ENCODE data around the gene ZNF296. TPM values are rescaled to one million over a fixed set of nuclear protein-coding genes. Genes with fewer than 3 reads are reported as not detected.

Gene ZNF296
- total RNA-seq, 4 donors from 2014 or later, result 2.1 to 5.5 (median 5.4) TPM; not detected in 1

DNA sequence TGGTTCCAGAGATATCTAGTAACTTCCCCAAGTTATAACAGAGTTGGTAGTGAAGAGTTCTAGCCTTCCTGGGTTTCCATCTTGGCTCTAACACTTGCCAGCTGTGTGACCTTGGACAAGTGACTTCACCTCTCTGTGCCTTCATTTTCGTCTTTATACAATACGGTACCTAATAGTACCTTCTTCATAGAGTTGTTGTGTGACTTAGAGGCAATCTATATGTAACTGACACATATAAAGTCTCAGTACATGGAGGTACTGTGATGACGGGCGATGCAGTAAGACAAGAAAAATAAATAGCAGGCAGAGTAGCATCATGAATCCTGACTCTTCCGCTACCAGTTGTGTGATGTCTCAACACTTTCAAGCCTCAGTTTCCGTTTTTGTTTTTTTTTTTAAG lies 45.5 kb downstream of the ZNF296 start:
- Histone ChIP-seq H3K27ac (no peak overlapping the region), H3K27me3 (no peaks in the 10 kb centered on the region), H3K4me3 (no peak overlapping the region), H3K4me1 (no peaks in the 10 kb centered on the region), H3K9me3 (no peaks in the 10 kb centered on the region), H3K36me3 (peaks cover 0 to 90% (median 0%) of the 10 kb centered on the region in 3 donors)
- TF ChIP-seq CTCF (IDR thresholded peaks at IDR 0.05) (no peak), POLR2A (IDR thresholded peaks at IDR 0.05) (no peak)
- DNase-seq, result no peak

- peaks cover 0 to 67% (median 0%) of the 10 kb centered on the region in 3 donors for H3K36me3 ChIP-seq
Observed at GRCh38 chr19:45027371-45027770, 48.9 kb downstream of the ZNF296 start.

DNA sequence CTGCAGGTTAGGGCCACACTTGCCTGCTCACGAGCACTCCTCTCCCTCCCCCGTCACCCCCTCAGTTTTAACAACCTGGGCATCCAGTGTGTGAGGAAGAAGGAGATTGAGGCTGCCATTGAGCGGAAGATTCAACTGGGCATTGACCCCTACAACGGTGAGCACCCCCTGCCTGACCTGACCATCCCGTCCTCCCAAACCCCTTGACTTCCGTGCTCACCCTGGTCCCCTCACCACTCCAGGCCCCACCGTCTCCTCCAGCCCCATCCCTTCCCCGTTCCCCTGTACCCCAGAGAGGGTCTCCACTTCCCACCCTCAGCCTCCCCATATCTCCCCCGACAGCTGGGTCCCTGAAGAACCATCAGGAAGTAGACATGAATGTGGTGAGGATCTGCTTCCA lies 51.0 kb downstream of the ZNF296 start:
- Histone ChIP-seq H3K36me3 (peaks cover 0 to 52% (median 0%) of the 10 kb centered on the region in 3 donors), H3K9me3 (no peaks in the 10 kb centered on the region), H3K27ac (no peak overlapping the region), H3K4me3 (no peak overlapping the region), H3K4me1 (no peaks in the 10 kb centered on the region), H3K27me3 (no peaks in the 10 kb centered on the region)
- DNase-seq, result no peak
- TF ChIP-seq POLR2A (IDR thresholded peaks at IDR 0.05), result no peak
- TF ChIP-seq CTCF (IDR thresholded peaks at IDR 0.05), result no peak

More at GRCh38 chr19:45027371-45027770, 48.9 kb downstream of the ZNF296 start:
- no peak overlapping the region for H3K4me3 ChIP-seq
- TF ChIP-seq CTCF (IDR thresholded peaks at IDR 0.05) (no peak), POLR2A (IDR thresholded peaks at IDR 0.05) (no peak)
- no peak for DNase-seq
- H3K9me3 ChIP-seq, result no peaks in the 10 kb centered on the region
- H3K27me3 ChIP-seq, result no peaks in the 10 kb centered on the region
- H3K27ac ChIP-seq, result no peak overlapping the region
- no peaks in the 10 kb centered on the region for H3K4me1 ChIP-seq

DNA sequence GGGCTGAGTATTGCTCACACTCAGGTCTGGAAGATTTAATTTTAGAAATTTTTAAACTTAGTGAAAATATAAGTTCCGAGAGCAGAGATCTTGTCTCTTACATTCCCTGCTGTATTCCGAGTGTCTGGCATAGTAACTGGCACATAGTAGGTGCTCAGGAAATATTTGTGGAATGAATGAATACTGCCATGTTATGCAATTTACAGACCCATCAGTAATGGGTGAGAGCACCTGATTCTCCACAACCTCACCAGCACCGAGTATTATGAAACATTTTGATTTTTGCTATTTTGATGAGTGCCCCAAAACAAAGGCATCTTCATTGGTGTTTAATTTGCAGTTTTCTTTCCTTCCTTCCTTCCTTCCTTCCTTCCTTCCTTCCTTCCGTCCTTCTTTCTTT lies 53.2 kb downstream of the ZNF296 start:
- Histone ChIP-seq H3K9me3 (no peaks in the 10 kb centered on the region), H3K27me3 (no peaks in the 10 kb centered on the region), H3K36me3 (peaks cover 0 to 44% (median 0%) of the 10 kb centered on the region in 3 donors), H3K4me1 (no peaks in the 10 kb centered on the region), H3K4me3 (no peak overlapping the region), H3K27ac (no peak overlapping the region)
- TF ChIP-seq POLR2A (IDR thresholded peaks at IDR 0.05), result no peak
- DNase-seq, result no peak

DNA sequence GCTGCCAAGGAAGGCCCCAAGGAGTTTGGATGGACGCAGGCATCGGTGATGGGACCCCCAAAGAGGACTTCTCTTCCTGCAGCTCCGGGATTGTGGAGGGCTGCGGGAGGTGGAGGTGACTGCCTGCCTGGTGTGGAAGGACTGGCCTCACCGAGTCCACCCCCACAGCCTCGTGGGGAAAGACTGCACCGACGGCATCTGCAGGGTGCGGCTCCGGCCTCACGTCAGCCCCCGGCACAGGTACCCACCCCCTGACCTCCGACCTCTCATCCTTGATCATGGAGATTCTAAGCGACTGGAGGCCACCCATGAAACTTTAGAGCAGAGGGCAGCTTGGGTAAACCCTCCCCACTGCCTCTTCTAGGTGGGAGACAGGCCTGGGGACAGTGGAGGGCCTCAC lies 54.3 kb downstream of the ZNF296 start:
- Histone ChIP-seq H3K4me3 (no peak overlapping the region), H3K9me3 (no peaks in the 10 kb centered on the region)

More for the DNA sequence above, 54.3 kb downstream of the ZNF296 start:
- peaks cover 0 to 34% (median 0%) of the 10 kb centered on the region in 3 donors for H3K36me3 ChIP-seq
- H3K27ac ChIP-seq, result no peak overlapping the region
- no peak for DNase-seq
- TF ChIP-seq CTCF (IDR thresholded peaks at IDR 0.05) (no peak), POLR2A (IDR thresholded peaks at IDR 0.05) (no peak)
- H3K4me1 ChIP-seq, result no peaks in the 10 kb centered on the region
- H3K27me3 ChIP-seq, result no peaks in the 10 kb centered on the region

Small RNA genes lying within 50 kb of the gene (small RNA-seq; reads per million reads assigned to genes)
- gene RNU6-611P, result 0 reads per million in 2 donors

Other genes starting within 250 kb of the ZNF296 start
- 100 to 1,000 TPM in 3 of 4 donors, 10 to 100 TPM in 1; 25.6 to 171 (median 122) TPM for gene NECTIN2, start 230.2 kb downstream of the ZNF296 start, total RNA-seq
- 10 to 100 TPM; 32.6 to 45.7 (median 37.5) TPM for gene TOMM40, start 185.2 kb downstream of the ZNF296 start, total RNA-seq
- gene APOE, start 170.7 kb downstream of the ZNF296 start, total RNA-seq, result 100 to 1,000 TPM in 1 of 4 donors, 10 to 100 TPM in 3; 24.2 to 203 (median 51.6) TPM
- 100 to 1,000 TPM in 1 of 4 donors, 10 to 100 TPM in 1, 1 to 10 TPM in 1, not detected in 1; 3.9 to 107 (median 14.2) TPM for gene APOC1, start 161.9 kb downstream of the ZNF296 start, total RNA-seq
- gene APOC4, start 134.2 kb downstream of the ZNF296 start, total RNA-seq, result not detected
- 10 to 100 TPM in 2 of 4 donors, 1 to 10 TPM in 2; 4.5 to 13.8 (median 9.5) TPM for gene APOC2, start 130.4 kb downstream of the ZNF296 start, total RNA-seq
- gene CLPTM1, start 121.1 kb downstream of the ZNF296 start, total RNA-seq, result 100 to 1,000 TPM in 3 of 4 donors, 10 to 100 TPM in 1; 95.7 to 156 (median 125) TPM
- gene RELB, start 75.0 kb downstream of the ZNF296 start, total RNA-seq, result 10 to 100 TPM; 13.3 to 49.8 (median 20.4) TPM
- 100 to 1,000 TPM in 3 of 4 donors, 10 to 100 TPM in 1; 94.2 to 310 (median 147) TPM for gene CLASRP, start 37.4 kb downstream of the ZNF296 start, total RNA-seq
- 10 to 100 TPM in 3 of 4 donors, not detected in 1; 28.7 to 34.2 (median 29.6) TPM for gene GEMIN7, start 2.8 kb upstream of the ZNF296 start, total RNA-seq
- gene PPP1R37, start 16.7 kb upstream of the ZNF296 start, total RNA-seq, result 10 to 100 TPM; 41.8 to 75.1 (median 54.2) TPM
- under 1 TPM in 2 of 4 donors, not detected in 2; 0.35 to 0.40 TPM for gene NKPD1, start 84.5 kb upstream of the ZNF296 start, total RNA-seq
- 10 to 100 TPM; 11.4 to 58.6 (median 21.6) TPM for gene TRAPPC6A, start 101.8 kb upstream of the ZNF296 start, total RNA-seq
- 10 to 100 TPM in 2 of 4 donors, 1 to 10 TPM in 2; 6.6 to 18.0 (median 10.3) TPM for gene BLOC1S3, start 102.3 kb upstream of the ZNF296 start, total RNA-seq
- 1 to 10 TPM; 1.5 to 8.3 (median 1.5) TPM for gene EXOC3L2, start 168.9 kb upstream of the ZNF296 start, total RNA-seq
- 10 to 100 TPM in 3 of 4 donors, 1 to 10 TPM in 1; 8.1 to 63.5 (median 23.4) TPM for gene MARK4, start 174.8 kb upstream of the ZNF296 start, total RNA-seq
- not detected for gene CKM, start 246.4 kb upstream of the ZNF296 start, total RNA-seq